HG03103 (cell line): ENCODE data around the gene INPP5A.

Experiments used
- ATAC-seq: cut with Tn5 transposase; IDR thresholded peaks from one replicate; pipeline ENCODE4 v1.9.1; 2021; ENCODE audit warnings: low read depth; ENCODE audit not compliant: unreplicated experiment

The INPP5A gene

GRCh38 chr10:132534391-132535064 lies 3.1 kb upstream of the INPP5A start:
- no peak for ATAC-seq

- ATAC-seq: no peak
Observed at GRCh38 chr10:132535065-132535651, 2.4 kb upstream of the INPP5A start.

GRCh38 chr10:132536241-132536876 lies 1.2 kb upstream of the INPP5A start:
- peak; percentile 1 for ATAC-seq

GRCh38 chr10:132536877-132537683 lies 507 bp upstream of the INPP5A start:
- ATAC-seq: peak; percentile 88

- no peak for ATAC-seq
Observed at GRCh38 chr10:132538031-132538789, 623 bp downstream of the INPP5A start.

GRCh38 chr10:132538790-132539421 lies 1.3 kb downstream of the INPP5A start:
- ATAC-seq: no peak

- no peak for ATAC-seq
Observed at GRCh38 chr10:132539431-132539839, 1.8 kb downstream of the INPP5A start.

- ATAC-seq: no peak
Observed at GRCh38 chr10:132539894-132540293, 2.3 kb downstream of the INPP5A start.

- no peak for ATAC-seq
Observed at GRCh38 chr10:132540456-132540855, 2.9 kb downstream of the INPP5A start.

GRCh38 chr10:132541129-132541528 lies 3.5 kb downstream of the INPP5A start:
- ATAC-seq: no peak

GRCh38 chr10:132541601-132542011 lies 4.0 kb downstream of the INPP5A start:
- no peak for ATAC-seq

GRCh38 chr10:132542086-132542775 lies 4.6 kb downstream of the INPP5A start:
- ATAC-seq: no peak

GRCh38 chr10:132542819-132543218 lies 5.2 kb downstream of the INPP5A start:
- ATAC-seq: no peak

GRCh38 chr10:132543916-132544743 lies 6.5 kb downstream of the INPP5A start:
- ATAC-seq: no peak

- ATAC-seq: no peak
Observed at GRCh38 chr10:132544744-132545658, 7.4 kb downstream of the INPP5A start.

GRCh38 chr10:132545659-132546367 lies 8.2 kb downstream of the INPP5A start:
- ATAC-seq: no peak
